Activated CD8-positive, alpha-beta memory T cell treated with anti-CD3 and anti-CD28 coated beads, Interleukin-2, amount 50 U/mL, for 4 hours (primary cell): ENCODE results near the gene ZFAND6.
"Not testable (repeated sequence)": the region's sequence is repeated elsewhere in the genome, so short reads cannot be mapped to it uniquely, and the experiment has no call there.

ENCODE experiments used
- DNase-seq: peaks from one replicate; pipeline ENCODE4 v3.0.0-alpha.2; 2020

Gene ZFAND6

DNA sequence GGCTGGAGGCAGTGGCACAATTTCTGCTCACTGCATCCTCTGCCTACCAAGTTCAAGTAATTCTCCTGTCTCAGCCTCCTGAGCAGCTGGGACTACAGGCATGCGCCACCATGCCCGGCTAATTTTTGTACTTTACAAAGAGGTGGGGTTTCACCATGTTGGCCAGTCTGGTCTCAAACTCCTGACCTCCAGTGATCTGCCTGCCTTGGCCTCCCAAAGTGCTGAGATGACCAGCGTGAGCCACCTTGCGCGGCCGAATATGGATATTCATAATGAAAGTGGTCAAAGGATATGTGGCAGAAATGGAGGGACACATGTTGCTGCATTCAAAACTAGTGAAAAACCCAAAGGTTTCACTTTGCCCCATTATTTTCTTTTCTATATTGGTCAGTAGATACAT is 40.2 kb downstream of the ZFAND6 start:
- not testable (repeated sequence) for DNase-seq

DNA sequence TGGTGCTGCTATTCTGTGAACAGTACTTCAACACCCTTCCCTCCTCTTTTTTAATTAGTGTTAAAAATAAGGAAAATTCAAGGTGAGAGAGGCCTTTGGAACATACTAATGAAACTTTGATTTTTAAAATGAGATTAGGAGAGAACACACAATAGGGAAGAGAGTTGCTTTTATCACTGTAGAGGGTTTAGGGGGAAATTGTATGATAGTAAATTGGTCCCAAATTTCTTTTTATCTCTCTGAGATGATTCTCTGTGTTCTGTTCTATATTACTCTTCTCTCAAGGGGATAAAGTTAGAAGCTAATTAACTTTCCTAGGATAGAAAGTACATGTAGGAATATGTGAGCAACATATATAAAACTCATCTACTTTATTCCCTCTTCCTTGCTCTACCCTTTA is 40.8 kb downstream of the ZFAND6 start:
- DNase-seq = no peak

DNA sequence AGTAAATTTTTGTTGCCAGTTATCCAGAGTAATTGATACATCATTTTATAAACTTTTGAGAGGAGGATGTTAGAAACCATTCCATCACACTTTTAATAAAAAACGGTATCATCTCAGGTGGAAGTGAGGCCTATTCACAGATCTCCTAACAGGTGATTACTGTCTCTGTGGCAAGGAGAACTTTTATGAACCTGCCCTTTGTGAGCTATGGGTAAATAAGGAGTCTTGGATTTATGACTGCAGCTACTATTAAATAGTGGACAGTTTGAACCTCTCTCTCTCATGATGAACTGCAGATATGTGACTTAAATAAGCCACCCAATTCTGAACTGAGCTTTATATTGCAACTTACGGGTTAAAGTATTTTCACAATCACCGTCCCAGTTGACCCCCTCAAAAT is 45.7 kb downstream of the ZFAND6 start:
- no peak for DNase-seq

DNA sequence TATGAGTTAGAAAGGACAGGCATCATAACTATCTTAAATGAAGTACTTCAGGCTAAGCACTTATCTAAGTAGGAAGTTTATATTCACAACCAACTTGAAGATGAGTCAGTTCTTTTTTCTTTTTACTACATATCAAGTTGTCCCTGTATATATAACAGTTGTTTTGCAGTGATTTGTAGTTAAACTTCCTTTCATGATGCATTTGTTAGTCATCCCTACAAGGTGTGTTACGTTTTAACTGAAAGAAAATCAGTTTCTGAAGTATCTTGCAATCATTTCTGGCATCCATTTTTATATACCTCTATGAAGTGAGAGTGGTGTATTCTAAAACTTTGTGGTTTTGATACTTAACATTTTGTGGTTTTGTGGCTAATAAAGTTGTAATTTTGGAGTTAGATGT is 46.1 kb downstream of the ZFAND6 start:
- no peak for DNase-seq

DNA sequence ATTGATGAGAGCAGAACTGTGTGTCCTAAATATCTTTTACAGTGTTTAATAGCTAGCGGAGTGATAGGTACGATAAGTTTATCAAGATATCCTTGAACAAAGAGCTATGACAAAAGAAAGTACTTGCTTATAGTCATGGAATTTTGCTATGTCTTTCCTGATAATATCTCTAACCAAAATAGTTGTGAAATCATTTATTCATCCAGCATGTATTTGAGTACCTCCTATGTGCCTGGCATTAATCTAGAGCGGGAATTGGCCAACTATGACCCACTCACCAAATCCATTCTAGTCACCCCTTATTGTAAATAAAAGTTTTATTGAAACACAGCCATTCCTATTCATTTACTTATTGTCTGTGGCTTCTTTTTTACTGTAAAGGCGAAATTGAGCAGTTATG is 46.6 kb downstream of the ZFAND6 start:
- DNase-seq = no peak

DNA sequence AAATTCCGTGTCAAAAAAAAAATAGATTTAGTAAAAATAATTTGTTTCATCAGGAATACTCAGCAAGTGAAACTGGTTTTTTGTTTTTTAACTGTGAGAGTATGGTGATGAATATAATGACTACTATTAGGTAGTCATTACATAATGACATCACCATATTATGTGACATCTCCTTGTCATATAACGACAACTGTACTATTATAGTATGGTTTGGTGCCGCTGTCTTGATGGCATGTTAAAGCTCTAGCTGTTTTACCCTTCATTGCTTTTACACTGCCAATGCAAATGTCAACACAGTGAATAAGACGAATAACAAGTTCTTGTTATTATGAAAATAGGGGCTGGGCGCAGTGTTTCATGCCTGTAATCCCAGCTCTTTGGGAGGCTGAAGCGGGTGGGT is 47.7 kb downstream of the ZFAND6 start:
- no peak for DNase-seq

DNA sequence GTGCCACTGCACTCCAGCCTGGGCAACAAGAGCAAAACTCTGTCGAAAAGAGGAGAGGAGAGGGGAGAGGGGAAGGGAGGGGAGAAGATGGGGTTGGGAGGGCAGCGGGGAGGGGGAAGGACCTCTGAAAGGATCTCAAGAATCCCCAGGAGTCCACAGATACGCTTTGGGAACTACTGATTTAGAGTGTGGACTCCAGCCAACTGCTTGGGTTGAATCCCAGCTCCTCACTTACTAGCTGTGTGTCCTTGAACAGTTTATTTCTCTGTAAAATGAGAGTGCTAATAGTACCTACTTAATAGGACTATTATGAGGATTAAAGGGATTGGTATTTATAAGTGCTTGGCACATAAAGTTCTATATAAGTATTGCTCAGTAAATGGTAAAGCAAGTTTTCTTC is 48.3 kb downstream of the ZFAND6 start:
- DNase-seq = no peak

DNA sequence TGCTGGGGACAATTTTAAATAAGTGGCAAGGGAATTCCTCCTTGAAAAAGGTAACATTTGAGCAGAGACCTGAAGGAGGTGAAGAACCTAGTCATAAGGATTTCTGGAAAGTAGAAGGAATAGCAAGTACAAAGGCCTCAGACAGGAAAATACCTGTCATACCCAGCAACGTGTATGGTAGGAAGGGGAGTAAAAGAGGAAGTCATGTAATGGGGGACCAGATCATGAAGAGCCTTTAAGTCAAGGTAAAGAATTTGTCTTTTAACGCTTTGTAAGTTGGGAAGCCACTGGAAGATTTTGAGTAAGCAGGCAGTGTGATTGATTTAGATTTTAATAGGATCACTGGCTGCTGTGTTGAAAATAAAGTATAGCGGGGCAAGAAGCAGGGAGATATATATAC is 49.9 kb downstream of the ZFAND6 start:
- no peak for DNase-seq

DNA sequence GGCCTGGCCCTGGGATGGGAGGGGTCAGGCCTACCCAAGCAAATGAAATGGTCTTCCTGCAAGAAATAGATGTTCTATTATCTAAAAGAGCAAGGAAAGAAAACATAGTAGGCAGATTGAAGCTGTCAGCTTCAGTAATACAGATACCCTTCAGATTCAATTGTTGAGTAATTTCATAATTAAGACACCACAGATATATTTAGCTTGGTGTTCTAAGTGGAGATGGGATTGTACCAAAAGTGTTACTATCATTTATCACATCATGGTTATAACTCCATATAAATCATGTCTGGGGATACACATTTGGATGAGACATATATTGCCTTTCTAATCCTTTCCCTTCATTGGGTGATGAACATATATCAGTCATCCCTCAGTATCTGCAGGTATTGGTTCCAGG is 51.4 kb downstream of the ZFAND6 start:
- DNase-seq = no peak

DNA sequence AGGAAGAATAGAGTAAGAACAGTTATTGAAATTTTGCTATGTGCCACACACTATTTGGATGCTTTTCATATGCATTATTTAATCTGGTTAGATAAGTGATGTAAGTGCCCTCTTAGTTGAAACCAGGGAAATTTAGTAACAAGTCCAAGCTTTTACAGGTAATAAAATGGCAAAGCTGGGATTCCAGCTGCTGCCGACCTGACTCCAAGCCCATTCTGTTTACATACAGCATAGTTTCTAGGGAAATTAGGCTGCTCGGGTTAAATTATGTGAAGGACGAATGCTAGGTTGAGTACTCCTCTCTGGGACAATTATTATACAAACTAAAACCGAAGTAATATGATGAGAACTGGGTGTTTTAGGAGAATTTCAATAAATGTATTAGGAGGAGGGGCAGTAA is 54.6 kb downstream of the ZFAND6 start:
- no peak for DNase-seq

DNA sequence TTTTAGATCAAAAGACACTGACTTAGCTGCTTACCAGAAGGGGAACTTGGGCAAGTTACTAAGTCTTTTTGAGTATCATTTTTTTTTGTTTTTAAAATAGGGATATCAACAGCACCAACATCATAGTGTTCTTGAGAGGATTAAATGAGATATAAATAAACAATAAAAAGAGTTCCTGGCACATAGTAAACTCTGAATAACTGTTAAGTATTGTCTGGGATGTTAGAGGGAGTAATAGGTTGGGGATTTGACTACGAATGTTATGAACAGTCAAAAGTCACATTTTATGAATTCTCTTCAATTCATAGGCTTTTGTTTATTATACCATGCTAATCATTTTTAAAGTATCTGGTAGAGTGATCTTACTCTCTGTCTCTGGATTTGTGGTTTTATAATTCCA is 55.5 kb downstream of the ZFAND6 start:
- DNase-seq = no peak

DNA sequence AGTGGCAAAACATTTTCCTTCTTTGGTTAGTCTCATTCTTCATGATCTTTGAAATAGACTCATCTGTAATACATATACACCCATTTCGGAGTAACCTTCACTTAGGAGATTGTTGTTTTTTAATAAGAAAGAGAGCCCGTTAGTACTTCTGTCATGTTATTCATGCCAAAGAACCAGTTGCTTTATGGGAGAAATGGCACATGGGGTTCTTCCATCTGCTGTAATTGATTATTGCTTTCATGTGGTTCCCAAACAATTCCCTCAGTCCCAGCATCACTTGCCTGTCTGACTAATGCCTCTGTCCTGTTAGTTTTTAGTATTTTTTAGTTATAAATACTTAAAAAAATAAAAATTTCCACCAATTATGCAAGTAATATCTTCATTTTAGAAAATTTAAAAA is 59.5 kb downstream of the ZFAND6 start:
- DNase-seq = no peak

DNA sequence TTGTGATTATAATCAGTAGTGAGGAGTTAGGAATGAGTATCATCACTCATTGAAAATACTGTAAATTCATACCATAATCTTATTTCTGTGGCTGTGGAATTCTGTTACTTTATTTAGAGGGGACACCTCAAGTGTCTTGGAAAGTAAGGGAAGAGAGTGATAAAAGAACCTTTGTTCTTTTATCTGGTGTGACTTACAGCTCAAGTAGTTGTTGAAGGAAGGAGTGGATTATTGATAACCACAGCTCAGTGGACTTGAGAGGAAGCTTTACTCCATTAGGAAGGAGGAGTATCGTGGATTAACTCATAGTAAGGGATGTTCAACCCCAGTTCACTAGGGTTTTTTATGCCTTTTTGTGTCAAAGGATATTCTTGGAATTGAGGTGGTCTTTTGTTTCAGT is 61.2 kb downstream of the ZFAND6 start:
- no peak for DNase-seq

DNA sequence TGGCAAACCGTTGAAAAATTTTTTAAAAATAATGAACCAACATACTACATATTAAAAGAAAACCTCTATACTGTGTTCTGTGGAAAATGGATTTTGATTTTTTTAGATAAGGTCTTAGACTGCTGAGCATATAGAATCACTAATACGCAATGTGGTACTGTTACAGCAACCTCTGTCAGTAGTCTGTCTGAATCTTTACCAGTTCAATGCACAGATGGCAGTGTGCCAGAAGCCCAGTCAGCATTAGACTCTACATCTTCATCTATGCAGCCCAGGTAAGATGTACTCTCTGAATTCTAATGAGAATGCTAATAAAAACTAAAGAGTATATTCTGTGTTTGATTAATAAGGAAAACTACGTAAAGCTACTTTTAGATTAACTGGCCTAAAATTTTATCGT is 62.1 kb downstream of the ZFAND6 start:
- DNase-seq = no peak

DNA sequence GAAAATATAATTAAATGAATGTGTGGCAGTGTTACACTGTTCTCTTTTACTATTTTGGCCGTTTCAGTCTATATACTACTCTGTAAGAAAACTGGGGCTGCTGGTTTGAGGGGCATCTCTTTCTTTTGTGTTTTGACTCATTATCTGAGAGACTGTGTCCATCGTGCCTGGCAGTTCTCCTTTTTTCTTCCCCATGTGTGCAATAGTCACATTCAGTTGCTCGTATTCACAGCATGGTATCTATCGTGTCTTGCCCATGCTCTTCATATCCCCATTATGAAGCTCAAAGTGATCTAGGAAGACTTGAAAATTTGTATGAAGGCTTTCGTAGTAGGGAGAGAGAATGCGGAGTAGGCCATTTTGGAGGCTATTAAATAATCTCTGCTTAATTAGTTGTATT is 63.6 kb downstream of the ZFAND6 start:
- DNase-seq = no peak

DNA sequence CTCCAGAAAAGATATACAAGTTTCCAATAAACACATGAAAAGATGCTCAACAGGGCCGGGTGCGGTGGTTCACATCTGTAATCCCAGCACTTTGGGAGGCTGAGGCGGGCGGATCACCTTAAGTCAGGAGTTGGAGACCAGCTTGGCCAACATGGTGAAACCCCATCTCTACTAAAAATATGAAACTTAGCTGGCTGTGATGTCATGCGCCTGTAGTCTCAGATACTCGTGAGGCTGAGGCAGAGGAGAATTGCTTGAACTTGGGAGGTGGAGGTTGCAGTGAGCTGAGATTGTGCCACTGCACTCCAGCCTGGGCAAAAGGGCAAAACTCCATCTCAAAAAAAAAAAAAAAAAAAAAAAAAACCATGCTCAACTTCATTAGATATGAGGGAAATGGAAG is 67.8 kb downstream of the ZFAND6 start:
- not testable (repeated sequence) for DNase-seq

DNA sequence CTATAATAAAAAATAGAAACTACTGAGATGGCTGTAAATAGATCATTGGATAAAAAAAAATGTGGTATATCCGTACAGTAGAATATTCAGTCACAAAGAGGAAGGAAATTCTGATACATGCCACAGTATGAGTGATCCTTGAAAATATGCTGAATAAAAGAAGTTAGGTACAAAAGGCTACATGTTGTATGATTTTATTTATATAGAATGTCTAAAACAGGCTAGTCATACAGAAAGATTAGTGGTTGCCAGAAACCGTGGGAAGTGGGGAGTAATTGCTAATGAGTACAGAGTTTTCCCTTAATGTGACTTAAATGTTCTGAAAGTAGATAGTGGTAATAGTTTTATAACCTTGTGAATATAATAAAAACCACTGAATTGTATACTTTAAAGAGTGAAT is 68.4 kb downstream of the ZFAND6 start:
- no peak for DNase-seq

DNA sequence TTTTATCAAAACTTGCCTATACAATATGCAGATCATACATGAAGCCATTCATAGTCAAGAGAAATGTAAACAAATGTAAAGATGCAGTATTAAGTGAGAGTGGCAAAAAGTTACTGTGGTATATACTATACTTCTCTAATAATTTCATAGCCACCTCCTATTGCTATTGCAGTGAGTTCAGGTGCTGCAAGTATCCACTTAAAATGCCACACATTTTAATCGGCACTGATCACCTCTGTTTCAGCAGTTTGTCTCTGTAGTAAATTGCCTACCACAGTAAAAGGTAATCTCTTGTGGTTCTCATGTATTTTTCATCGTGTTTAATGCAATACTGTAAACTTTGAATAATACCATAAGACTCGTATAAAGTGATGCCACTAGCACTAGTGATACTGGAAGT is 72.9 kb downstream of the ZFAND6 start:
- DNase-seq = no peak

DNA sequence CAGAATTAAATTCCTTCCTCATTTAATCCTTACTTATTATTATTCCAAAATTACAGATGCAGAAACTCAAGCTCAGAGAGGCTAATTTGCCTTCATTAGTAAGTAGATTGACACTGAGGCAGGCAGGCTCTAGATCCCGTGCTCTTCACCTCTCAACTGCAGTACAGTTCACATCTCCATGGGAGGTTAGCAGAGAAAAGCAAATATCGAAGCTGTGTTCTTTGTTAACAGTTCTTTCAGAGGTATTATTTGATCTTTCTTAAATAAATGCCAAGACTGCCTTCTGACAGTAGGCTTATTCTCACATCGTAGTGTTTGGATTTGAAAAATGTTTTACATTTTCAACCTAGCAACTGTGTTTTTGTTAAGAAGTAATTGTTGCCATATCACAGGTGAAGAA is 77.4 kb downstream of the ZFAND6 start:
- DNase-seq = no peak

DNA sequence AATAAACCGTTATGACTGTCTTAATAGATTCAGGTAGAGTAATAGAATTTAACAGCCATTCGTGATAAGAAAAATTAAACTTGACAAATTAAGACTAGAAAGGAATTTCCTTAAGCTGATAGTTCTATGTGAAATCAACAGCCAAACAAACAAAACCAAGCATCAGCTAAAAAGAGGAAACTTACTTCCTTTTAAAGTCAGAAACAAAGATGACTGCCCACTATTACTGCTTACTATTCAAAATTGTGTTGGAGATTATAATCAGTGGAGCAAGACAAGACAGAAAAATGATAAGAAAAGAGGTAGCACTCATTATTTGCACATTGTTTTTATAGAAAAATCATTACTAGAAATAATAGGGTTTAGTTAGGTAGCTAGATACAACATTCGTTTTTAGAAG is 79.5 kb downstream of the ZFAND6 start:
- no peak for DNase-seq

DNA sequence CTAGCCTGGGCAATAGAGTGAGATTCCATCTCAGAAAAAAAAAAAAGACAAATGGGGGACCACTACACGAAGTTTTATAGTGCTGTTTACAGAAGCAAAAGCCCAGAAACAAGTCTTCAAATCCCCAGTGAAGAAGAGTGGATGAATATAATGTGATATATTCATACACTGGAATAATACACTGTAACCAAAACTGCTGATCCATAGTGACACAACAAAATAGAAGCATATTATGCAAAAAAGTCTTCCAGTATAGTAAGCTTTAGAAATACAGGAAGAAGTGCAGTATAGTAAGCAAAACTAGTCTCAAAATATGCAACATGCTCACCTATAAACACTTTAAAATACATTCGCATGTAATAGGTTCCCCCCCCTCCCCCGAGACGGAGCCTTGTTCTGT is 81.4 kb downstream of the ZFAND6 start:
- no peak for DNase-seq

DNA sequence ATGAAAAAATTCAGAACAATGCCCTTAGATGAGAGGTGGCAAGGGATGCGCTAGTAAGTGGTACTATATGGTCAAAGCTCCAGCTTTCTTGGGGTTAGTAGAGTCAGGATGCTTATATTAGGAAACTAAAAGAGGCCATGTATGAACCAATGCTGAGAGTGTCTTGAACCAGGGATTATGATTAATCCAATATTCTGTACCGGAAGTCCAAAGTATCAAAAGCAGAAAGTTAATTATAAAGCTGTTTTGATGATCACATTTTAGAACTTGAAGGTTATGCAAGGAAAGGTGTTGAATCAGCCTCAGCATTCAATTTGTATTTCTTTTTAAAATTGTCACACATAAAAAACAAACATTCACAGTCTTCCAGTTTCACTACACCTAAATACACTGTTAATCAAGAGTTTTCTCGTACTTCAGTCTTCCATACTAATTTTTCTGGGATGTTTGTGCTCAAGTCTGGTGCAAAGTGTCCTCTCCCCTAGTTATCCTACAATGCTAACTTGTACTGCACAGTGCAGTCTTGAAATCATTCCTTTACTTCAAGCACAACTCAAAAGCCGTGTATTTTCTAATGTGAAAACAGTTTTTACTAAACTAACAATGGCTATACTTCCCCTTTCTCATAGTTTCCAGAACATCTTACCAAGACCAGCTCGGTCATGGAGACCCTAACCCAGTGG is 82.6 kb downstream of the ZFAND6 start:
- no peak for DNase-seq

DNA sequence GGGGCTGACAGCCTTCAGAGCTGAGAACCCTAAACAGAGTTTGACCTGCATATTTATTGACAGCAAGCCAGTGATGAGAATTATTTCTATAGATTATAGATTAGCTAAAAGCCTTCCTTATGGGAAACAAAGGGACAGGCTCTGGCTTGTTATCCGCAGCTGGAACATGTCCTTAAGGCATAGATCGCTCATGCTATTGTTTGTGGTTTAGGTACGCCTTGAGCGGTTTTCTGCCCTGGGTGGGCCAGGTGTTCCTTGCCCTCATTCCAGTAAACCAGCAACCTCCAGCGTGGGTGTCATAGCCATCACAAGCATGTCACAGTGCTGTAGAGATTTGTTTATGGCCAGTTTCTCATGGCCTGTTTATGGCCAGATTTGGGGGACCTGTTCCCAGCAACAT is 83.2 kb downstream of the ZFAND6 start:
- no peak for DNase-seq

DNA sequence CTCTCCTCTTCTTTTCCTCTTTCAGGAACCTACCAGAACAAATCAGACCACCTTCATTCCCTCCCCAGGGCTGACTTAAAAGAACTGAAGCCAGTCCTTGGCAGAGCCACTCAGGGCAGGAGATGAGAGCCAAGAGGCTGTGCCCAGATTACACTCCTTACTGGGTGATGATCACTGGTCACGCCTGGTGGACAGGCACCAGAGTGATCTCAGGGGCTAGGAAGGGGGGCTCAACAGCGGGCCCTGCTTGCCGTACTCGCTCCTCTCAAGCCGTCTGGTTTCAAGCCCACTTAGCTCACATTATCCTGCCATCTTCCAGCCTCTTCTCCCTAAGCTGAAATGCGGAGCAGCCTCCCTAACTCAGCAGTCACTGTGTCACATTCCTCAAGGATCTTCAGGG is 91.7 kb downstream of the ZFAND6 start:
- no peak for DNase-seq

DNA sequence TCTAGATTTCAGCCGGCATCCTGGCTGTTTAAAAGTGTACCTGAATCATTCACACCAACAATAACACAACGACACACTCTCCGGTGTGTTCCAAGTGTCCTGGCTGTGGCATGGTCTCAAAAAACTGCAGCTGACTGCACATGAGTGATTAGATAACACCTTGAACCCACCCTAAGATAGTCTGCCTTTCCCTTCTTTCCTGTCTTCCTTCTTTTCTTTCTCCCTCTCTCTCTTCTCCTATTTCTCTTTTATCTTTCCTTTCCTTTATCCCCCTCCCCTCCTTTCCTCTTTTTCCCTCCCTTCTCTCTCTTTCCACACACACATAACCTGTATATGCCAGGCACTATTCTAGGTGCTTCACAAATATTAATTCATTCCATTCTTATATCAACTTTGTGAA is 92.1 kb downstream of the ZFAND6 start:
- no peak for DNase-seq
